GM19328 (cell line): ENCODE measurements around the gene SETDB1.
"Not testable (repeated sequence)": the region's sequence is repeated elsewhere in the genome, so short reads cannot be mapped to it uniquely, and the experiment has no call there.

ENCODE experiments used
- ATAC-seq: cut with Tn5 transposase; IDR thresholded peaks from one replicate; pipeline ENCODE4 v1.9.1; 2021; ENCODE audit warnings: mild to moderate bottlenecking, moderate library complexity; ENCODE audit not compliant: unreplicated experiment

The SETDB1 gene

GRCh38 chr1:150926097-150926741 is at the start of gene SETDB1:
Gene SETDB1 (plus strand): TSS chr1:150926363. CDS start chr1:150927715, 1,352 bp downstream.
- ATAC-seq = peak; percentile 82

- ATAC-seq = not testable (repeated sequence)
These were observed 47.2 kb upstream of the SETDB1 start for GRCh38 chr1:150878931-150879330.

GRCh38 chr1:150881331-150882070 is 44.7 kb upstream of the SETDB1 start:
- no peak for ATAC-seq

GRCh38 chr1:150883121-150883520 is 43.0 kb upstream of the SETDB1 start:
- not testable (repeated sequence) for ATAC-seq

GRCh38 chr1:150887018-150887417 is 39.1 kb upstream of the SETDB1 start, which contains the start of gene CTXND2:
Gene CTXND2 (plus strand): TSS chr1:150887136. CDS start chr1:150912315, 25,179 bp downstream.
- ATAC-seq = no peak

- no peak for ATAC-seq
These were observed 37.4 kb upstream of the SETDB1 start for GRCh38 chr1:150888727-150889126.

GRCh38 chr1:150890033-150890416 is 36.1 kb upstream of the SETDB1 start:
- ATAC-seq = no peak

GRCh38 chr1:150893336-150893913 is 32.7 kb upstream of the SETDB1 start:
- ATAC-seq = no peak

GRCh38 chr1:150895618-150896017 is 30.5 kb upstream of the SETDB1 start:
- no peak for ATAC-seq

- not testable (repeated sequence) for ATAC-seq
These were observed 26.4 kb upstream of the SETDB1 start for GRCh38 chr1:150899795-150900194.

- no peak for ATAC-seq
These were observed 23.8 kb upstream of the SETDB1 start for GRCh38 chr1:150902346-150902745.

- no peak for ATAC-seq
These were observed 23.4 kb upstream of the SETDB1 start for GRCh38 chr1:150902751-150903150.

GRCh38 chr1:150905301-150905700 is 20.9 kb upstream of the SETDB1 start:
- no peak for ATAC-seq

GRCh38 chr1:150906329-150906728 is 19.8 kb upstream of the SETDB1 start:
- ATAC-seq = no peak

- no peak for ATAC-seq
These were observed 19.4 kb upstream of the SETDB1 start for GRCh38 chr1:150906813-150907212.

- ATAC-seq = no peak
These were observed 16.5 kb upstream of the SETDB1 start for GRCh38 chr1:150909585-150910180.

- ATAC-seq = no peak
These were observed 13.5 kb upstream of the SETDB1 start for GRCh38 chr1:150912623-150913022.

- ATAC-seq = no peak
These were observed 8.8 kb upstream of the SETDB1 start for GRCh38 chr1:150917387-150917786.

GRCh38 chr1:150922519-150922975 is 3.6 kb upstream of the SETDB1 start:
- ATAC-seq = no peak

- ATAC-seq = no peak
These were observed 1.1 kb upstream of the SETDB1 start for GRCh38 chr1:150925080-150925479.

- no peak for ATAC-seq
These were observed 1.5 kb downstream of the SETDB1 start for GRCh38 chr1:150927624-150928023.
